ENCODE measurements around the gene TNFRSF4.
"Not testable (repeated sequence)": the region's sequence is repeated elsewhere in the genome, so short reads cannot be mapped to it uniquely, and the experiment has no call there.

Gene TNFRSF4

DNA sequence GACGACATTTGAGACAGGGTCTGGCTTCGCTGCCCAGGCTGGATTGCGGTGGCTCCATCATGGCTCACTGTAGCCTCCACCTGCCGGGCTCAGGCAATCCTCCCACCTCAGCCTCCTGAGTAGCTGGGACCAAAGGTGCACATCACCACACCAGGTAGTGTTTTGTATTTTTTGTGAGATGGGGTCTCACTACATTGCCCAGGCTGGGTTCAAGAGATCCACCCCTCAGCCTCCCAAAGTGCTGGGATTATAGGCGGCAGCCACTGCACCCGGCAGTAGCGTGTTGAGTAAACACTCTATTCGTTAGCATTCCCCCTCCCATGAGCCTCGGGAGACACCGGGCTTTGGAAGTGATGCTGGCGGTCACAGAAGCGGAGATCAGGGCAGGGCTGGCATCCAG, 39.4 kb upstream of the TNFRSF4 start:
- TF ChIP-seq CTCF (IDR thresholded peaks at IDR 0.05; ENCODE audit: borderline replicate concordance, control extremely low read depth, extremely low read depth, insufficient read depth, missing control alignments) = no peak
- no peak for DNase-seq (ENCODE audit: low spot score)
- in situ Hi-C loops (cut with MboI; ENCODE audit: low sequenced_read_pairs, unreplicated experiment) = loop anchor here (25.0 kb wide), 1 partner anchor 366 kb away; no protein-coding TSS in a partner anchor

GRCh38 chr1:1250786-1251284, 36.9 kb upstream of the TNFRSF4 start:
- no peak for TF ChIP-seq CTCF (IDR thresholded peaks at IDR 0.05; ENCODE audit: borderline replicate concordance, control extremely low read depth, extremely low read depth, insufficient read depth, missing control alignments)
- in situ Hi-C loops (cut with MboI; ENCODE audit: low sequenced_read_pairs, unreplicated experiment) = loop anchor here (25.0 kb wide), 1 partner anchor 364 kb away; no protein-coding TSS in a partner anchor

DNA sequence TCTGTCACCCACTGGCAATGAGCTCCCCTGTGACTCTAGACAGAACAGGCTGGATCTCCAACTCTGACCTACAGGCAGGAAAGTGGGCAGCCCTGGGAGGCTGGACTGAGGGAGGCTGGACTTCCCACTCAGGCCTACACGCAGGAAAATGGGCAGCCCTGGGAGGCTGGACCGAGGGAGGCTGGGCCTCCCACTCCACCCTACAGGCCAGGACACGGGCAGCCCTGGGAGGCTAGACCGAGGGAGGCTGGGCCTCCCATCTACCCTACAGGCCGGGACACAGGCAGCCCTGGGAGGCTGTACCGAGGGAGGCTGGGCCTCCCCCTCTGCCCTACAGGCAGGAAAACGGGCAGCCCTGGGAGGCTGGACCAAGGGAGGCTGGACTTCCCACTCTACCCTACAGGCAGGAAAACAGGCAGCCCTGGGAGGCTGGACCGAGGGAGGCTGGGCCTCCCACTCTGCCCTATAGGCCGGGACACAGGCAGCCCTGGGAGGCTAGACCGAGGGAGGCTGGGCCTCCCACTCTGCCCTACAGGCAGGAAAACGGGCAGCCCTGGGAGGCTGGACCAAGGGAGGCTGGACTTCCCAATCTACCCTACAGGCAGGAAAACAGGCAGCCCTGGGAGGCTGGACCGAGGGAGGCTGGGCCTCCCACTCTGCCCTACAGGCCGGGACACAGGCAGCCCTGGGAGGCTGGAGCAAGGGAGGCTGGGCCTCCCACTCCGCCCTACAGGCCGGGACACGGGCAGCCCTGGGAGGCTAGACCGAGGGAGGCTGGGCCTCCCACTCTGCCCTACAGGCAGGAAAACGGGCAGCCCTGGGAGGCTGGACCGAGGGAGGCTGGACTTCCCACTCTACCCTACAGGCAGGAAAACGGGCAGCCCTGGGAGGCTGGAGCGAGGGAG, 34.3 kb upstream of the TNFRSF4 start:
- DNase-seq (ENCODE audit: low spot score); in situ Hi-C loops (cut with MboI; ENCODE audit: low sequenced_read_pairs, unreplicated experiment): not testable (repeated sequence)

More at GRCh38 chr1:1250786-1251284, 36.9 kb upstream of the TNFRSF4 start:
- DNase-seq (ENCODE audit: low spot score) = peak; percentile 89

- in situ Hi-C loops (cut with MboI; ENCODE audit: low sequenced_read_pairs, unreplicated experiment) = no loop called here
- no peak for TF ChIP-seq CTCF (IDR thresholded peaks at IDR 0.05; ENCODE audit: borderline replicate concordance, control extremely low read depth, extremely low read depth, insufficient read depth, missing control alignments)
- no peak for DNase-seq (ENCODE audit: low spot score)
These were observed 33.5 kb upstream of the TNFRSF4 start for GRCh38 chr1:1247341-1247913.

GRCh38 chr1:1246577-1247340, 32.8 kb upstream of the TNFRSF4 start, which contains the start of gene C1QTNF12:
Gene C1QTNF12, minus strand, starts transcription at chr1:1246722. Its CDS starts 32 bp downstream, at chr1:1246690.
- no peak for DNase-seq (ENCODE audit: low spot score)
- in situ Hi-C loops (cut with MboI; ENCODE audit: low sequenced_read_pairs, unreplicated experiment) = no loop called here
- TF ChIP-seq CTCF (IDR thresholded peaks at IDR 0.05; ENCODE audit: borderline replicate concordance, control extremely low read depth, extremely low read depth, insufficient read depth, missing control alignments) = no peak

DNA sequence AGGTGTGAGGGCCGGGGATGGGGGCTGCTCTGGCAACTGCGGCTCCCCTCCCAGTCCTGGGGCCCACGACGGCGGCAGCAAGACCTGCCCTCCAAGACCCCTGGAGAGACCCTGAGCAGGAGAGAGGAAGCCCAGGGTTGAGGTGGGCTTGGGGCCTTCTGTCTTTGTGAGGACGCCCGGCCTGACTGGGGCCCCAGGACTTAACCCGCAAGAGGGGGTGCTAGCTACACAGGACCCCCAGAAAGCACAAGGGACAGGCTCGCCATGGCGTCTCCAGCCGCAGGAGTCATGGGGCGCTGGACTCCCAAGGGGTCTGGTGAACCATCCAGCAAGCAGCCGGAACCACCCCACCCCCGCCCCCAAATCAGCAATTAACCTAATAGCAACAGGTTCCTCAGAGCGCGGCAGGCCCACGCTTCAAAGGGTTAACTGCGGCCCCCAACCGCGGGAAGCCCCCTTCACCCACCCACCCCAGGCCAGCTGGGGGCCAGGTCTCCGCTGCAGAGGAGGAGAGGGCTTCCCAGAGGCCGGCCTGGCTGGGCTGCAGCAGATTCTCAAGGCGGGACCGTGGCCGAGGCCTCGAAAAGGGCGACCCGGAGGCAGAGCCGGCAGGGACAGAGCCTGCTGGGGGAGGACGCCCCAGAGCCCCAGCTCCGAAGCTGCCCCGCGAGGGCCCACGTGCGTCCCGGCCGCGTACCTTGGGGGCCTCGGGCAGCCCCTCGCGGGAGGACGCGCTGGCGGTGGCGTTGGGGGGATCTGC, 32.0 kb upstream of the TNFRSF4 start:
- in situ Hi-C loops (cut with MboI; ENCODE audit: low sequenced_read_pairs, unreplicated experiment) = no loop called here
- TF ChIP-seq CTCF (IDR thresholded peaks at IDR 0.05; ENCODE audit: borderline replicate concordance, control extremely low read depth, extremely low read depth, insufficient read depth, missing control alignments) = no peak
- no peak for DNase-seq (ENCODE audit: low spot score)

Data from GM13976 (cell line).